Islet of Langerhans (tissue), 1 donor: Measurements from ENCODE around the gene TMEM38A.

Experiments
- FAIRE-seq: peaks from one replicate; lab custom pipeline; 2011; peaks lifted over from hg19 to GRCh38; lab: Jason Lieb, UNC

TMEM38A gene

GRCh38 chr19:16660763-16661479, at the start of gene TMEM38A:
TMEM38A (plus strand) TSS chr19:16661139; CDS start chr19:16661218, 79 bp downstream.
- FAIRE-seq, result no peak

GRCh38 chr19:16612636-16613035, 48.3 kb upstream of the TMEM38A start:
- no peak for FAIRE-seq

GRCh38 chr19:16613841-16614240, 47.1 kb upstream of the TMEM38A start:
- FAIRE-seq, result no peak

- no peak for FAIRE-seq
Measured at GRCh38 chr19:16614941-16615340, 46.0 kb upstream of the TMEM38A start.

- no peak for FAIRE-seq
Measured at GRCh38 chr19:16615808-16616207, 45.1 kb upstream of the TMEM38A start.

- no peak for FAIRE-seq
Measured at GRCh38 chr19:16618248-16618647, 42.7 kb upstream of the TMEM38A start.

- FAIRE-seq, result no peak
Measured at GRCh38 chr19:16619457-16619856, 41.5 kb upstream of the TMEM38A start.

- FAIRE-seq, result no peak
Measured at GRCh38 chr19:16620018-16620417, 40.9 kb upstream of the TMEM38A start.

- FAIRE-seq, result no peak
Measured at GRCh38 chr19:16620584-16620983, 40.4 kb upstream of the TMEM38A start.

- no peak for FAIRE-seq
Measured at GRCh38 chr19:16621165-16621800, 39.7 kb upstream of the TMEM38A start.

- FAIRE-seq, result no peak
Measured at GRCh38 chr19:16623066-16623465, 37.9 kb upstream of the TMEM38A start.

GRCh38 chr19:16623576-16623975, 37.4 kb upstream of the TMEM38A start:
- FAIRE-seq, result no peak

GRCh38 chr19:16624236-16624635, 36.7 kb upstream of the TMEM38A start:
- FAIRE-seq, result no peak

GRCh38 chr19:16625163-16625958, 35.6 kb upstream of the TMEM38A start:
- FAIRE-seq, result no peak

GRCh38 chr19:16626796-16627192, 34.1 kb upstream of the TMEM38A start:
- no peak for FAIRE-seq

- FAIRE-seq, result no peak
Measured at GRCh38 chr19:16627193-16627927, 33.6 kb upstream of the TMEM38A start.

- FAIRE-seq, result no peak
Measured at GRCh38 chr19:16627928-16628182, 33.1 kb upstream of the TMEM38A start.

GRCh38 chr19:16628183-16628983, 32.6 kb upstream of the TMEM38A start, which contains the start of gene MED26:
MED26 (minus strand) TSS chr19:16628204; CDS start chr19:16627943, 261 bp downstream.
- FAIRE-seq, result no peak

GRCh38 chr19:16628984-16629691, 31.8 kb upstream of the TMEM38A start:
- FAIRE-seq, result no peak

GRCh38 chr19:16631465-16631864, 29.5 kb upstream of the TMEM38A start:
- FAIRE-seq, result no peak

- FAIRE-seq, result no peak
Measured at GRCh38 chr19:16637535-16637934, 23.4 kb upstream of the TMEM38A start.
